Measurements from ENCODE around the gene ALB.

Gene ALB

DNA sequence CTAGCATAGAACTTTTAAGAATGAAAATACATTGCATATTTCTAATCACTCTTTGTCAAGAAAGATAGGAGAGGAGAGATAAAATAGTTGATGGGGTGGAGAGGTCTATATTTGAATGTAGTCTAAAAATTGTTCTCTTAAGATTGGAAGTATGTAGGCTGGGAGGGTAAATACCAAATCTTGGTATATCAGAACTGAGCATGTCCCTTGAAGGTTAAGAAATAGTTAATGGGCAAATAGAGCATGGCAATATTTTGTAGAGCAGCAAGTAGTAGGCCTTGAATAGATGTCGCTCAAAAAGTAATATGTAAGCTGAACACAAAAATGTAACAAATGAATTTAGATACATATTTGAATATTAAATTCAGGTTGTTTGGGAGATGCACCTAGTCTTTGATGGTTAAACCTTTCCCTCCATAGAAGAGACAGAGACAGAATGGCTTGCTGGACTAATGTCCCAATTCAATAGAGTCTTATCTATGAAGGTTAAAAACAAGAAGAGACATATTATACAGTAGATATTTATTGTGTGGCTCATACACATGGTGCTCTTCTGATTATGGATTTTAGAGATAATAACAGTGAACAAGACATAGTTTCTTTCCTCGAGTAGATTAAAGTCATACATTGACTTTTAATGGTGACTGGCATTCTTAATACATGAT lies 12.5 kb downstream of the ALB start:
- H3K36me3 Mint-ChIP-seq: no peaks in the 10 kb centered on the region
- H3K4me3 Mint-ChIP-seq: no peak overlapping the region
- peaks cover 8% of the 10 kb centered on the region for H3K27me3 Mint-ChIP-seq
- H3K27ac Mint-ChIP-seq: no peak overlapping the region
- no peaks in the 10 kb centered on the region for H3K9me3 Mint-ChIP-seq
- ATAC-seq: no peak
- no peaks in the 10 kb centered on the region for H3K4me1 Mint-ChIP-seq

GRCh38 chr4:73417342-73417741 lies 13.3 kb downstream of the ALB start:
- Mint-ChIP-seq H3K27me3 (peaks cover 8% of the 10 kb centered on the region), H3K4me3 (no peak overlapping the region), H3K9me3 (no peaks in the 10 kb centered on the region), H3K27ac (no peak overlapping the region), H3K36me3 (no peaks in the 10 kb centered on the region), H3K4me1 (no peaks in the 10 kb centered on the region)
- no peak for ATAC-seq

DNA sequence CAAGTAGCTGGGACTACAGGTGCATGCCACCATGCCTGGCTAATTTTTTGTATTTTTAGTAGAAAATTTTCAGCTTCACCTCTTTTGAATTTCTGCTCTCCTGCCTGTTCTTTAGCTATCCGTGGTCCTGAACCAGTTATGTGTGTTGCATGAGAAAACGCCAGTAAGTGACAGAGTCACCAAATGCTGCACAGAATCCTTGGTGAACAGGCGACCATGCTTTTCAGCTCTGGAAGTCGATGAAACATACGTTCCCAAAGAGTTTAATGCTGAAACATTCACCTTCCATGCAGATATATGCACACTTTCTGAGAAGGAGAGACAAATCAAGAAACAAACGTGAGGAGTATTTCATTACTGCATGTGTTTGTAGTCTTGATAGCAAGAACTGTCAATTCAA lies 13.9 kb downstream of the ALB start:
- H3K4me3 Mint-ChIP-seq: no peak overlapping the region
- no peaks in the 10 kb centered on the region for H3K4me1 Mint-ChIP-seq
- no peak for ATAC-seq
- no peaks in the 10 kb centered on the region for H3K9me3 Mint-ChIP-seq
- no peaks in the 10 kb centered on the region for H3K36me3 Mint-ChIP-seq
- no peak overlapping the region for H3K27ac Mint-ChIP-seq
- peaks cover 8% of the 10 kb centered on the region for H3K27me3 Mint-ChIP-seq

GRCh38 chr4:73418677-73419076 lies 14.6 kb downstream of the ALB start:
- peaks cover 8% of the 10 kb centered on the region for H3K27me3 Mint-ChIP-seq
- H3K4me1 Mint-ChIP-seq: no peaks in the 10 kb centered on the region
- no peak overlapping the region for H3K27ac Mint-ChIP-seq
- no peaks in the 10 kb centered on the region for H3K36me3 Mint-ChIP-seq
- no peaks in the 10 kb centered on the region for H3K9me3 Mint-ChIP-seq
- H3K4me3 Mint-ChIP-seq: no peak overlapping the region
- ATAC-seq: no peak

GRCh38 chr4:73419106-73420038 lies 15.3 kb downstream of the ALB start:
- H3K36me3 Mint-ChIP-seq: no peaks in the 10 kb centered on the region
- no peak for ATAC-seq
- peaks cover 8% of the 10 kb centered on the region for H3K27me3 Mint-ChIP-seq
- no peaks in the 10 kb centered on the region for H3K4me1 Mint-ChIP-seq
- H3K27ac Mint-ChIP-seq: no peak overlapping the region
- H3K4me3 Mint-ChIP-seq: no peak overlapping the region
- H3K9me3 Mint-ChIP-seq: no peaks in the 10 kb centered on the region

DNA sequence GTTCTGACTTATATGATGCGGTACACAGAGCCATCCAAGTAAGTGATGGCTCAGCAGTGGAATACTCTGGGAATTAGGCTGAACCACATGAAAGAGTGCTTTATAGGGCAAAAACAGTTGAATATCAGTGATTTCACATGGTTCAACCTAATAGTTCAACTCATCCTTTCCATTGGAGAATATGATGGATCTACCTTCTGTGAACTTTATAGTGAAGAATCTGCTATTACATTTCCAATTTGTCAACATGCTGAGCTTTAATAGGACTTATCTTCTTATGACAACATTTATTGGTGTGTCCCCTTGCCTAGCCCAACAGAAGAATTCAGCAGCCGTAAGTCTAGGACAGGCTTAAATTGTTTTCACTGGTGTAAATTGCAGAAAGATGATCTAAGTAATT lies 16.5 kb downstream of the ALB start:
- no peak for ATAC-seq
- H3K4me3 Mint-ChIP-seq: no peak overlapping the region
- H3K9me3 Mint-ChIP-seq: no peaks in the 10 kb centered on the region
- H3K27me3 Mint-ChIP-seq: peaks cover 8% of the 10 kb centered on the region
- no peaks in the 10 kb centered on the region for H3K36me3 Mint-ChIP-seq
- H3K4me1 Mint-ChIP-seq: no peaks in the 10 kb centered on the region
- H3K27ac Mint-ChIP-seq: no peak overlapping the region

- Mint-ChIP-seq H3K9me3 (no peaks in the 10 kb centered on the region), H3K27me3 (peaks cover 8% of the 10 kb centered on the region), H3K27ac (no peak overlapping the region), H3K4me3 (no peak overlapping the region), H3K36me3 (no peaks in the 10 kb centered on the region), H3K4me1 (no peaks in the 10 kb centered on the region)
- ATAC-seq: no peak
These were observed 17.8 kb downstream of the ALB start for GRCh38 chr4:73421708-73422457.

DNA sequence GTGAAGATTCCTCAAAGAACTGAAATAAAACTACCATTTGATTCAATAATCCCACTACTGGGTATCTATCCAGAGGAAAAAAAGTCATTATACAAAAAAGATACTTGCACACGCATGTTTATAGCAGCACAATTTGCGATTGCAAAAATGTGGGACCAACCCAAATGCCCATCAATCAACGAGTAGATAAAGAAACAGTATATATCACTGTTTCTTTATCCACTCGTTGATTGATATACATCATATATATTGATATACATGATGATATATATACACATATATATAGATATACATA lies 18.3 kb downstream of the ALB start:
- no peaks in the 10 kb centered on the region for H3K4me1 Mint-ChIP-seq
- ATAC-seq: no peak
- no peak overlapping the region for H3K27ac Mint-ChIP-seq
- no peak overlapping the region for H3K4me3 Mint-ChIP-seq
- no peaks in the 10 kb centered on the region for H3K9me3 Mint-ChIP-seq
- H3K36me3 Mint-ChIP-seq: no peaks in the 10 kb centered on the region
- peaks cover 8% of the 10 kb centered on the region for H3K27me3 Mint-ChIP-seq

DNA sequence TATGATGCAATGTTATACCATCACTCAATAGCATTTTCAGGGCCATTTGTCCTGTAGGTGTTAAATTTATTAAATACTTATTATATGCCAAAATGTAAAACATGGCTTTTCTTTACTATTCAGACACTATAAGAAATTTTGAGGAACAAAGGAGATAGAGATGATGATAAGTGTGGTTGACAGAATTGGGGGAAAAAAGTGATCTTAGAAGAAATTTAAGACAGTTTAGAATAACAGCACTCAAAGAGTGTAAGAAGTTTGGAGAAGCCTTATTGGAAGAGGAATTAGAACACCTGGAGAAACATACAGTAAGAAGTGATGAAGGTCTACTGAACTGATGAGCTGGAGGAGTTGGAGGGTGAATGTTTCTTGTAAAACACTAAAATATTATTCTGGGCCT lies 19.1 kb downstream of the ALB start:
- H3K27ac Mint-ChIP-seq: no peak overlapping the region
- ATAC-seq: no peak
- no peak overlapping the region for H3K4me3 Mint-ChIP-seq
- H3K4me1 Mint-ChIP-seq: no peaks in the 10 kb centered on the region
- H3K27me3 Mint-ChIP-seq: peaks cover 8% of the 10 kb centered on the region
- no peaks in the 10 kb centered on the region for H3K36me3 Mint-ChIP-seq
- no peaks in the 10 kb centered on the region for H3K9me3 Mint-ChIP-seq

GRCh38 chr4:73426666-73427065 lies 22.6 kb downstream of the ALB start:
- Mint-ChIP-seq H3K27me3 (no peaks in the 10 kb centered on the region), H3K9me3 (no peaks in the 10 kb centered on the region), H3K36me3 (no peaks in the 10 kb centered on the region), H3K4me1 (no peaks in the 10 kb centered on the region), H3K4me3 (no peak overlapping the region), H3K27ac (no peak overlapping the region)
- ATAC-seq: no peak

- no peak overlapping the region for H3K27ac Mint-ChIP-seq
- H3K9me3 Mint-ChIP-seq: no peaks in the 10 kb centered on the region
- H3K27me3 Mint-ChIP-seq: no peaks in the 10 kb centered on the region
- H3K4me1 Mint-ChIP-seq: no peaks in the 10 kb centered on the region
- H3K4me3 Mint-ChIP-seq: no peak overlapping the region
- H3K36me3 Mint-ChIP-seq: no peaks in the 10 kb centered on the region
- no peak for ATAC-seq
These were observed 25.0 kb downstream of the ALB start for GRCh38 chr4:73429118-73429517.

DNA sequence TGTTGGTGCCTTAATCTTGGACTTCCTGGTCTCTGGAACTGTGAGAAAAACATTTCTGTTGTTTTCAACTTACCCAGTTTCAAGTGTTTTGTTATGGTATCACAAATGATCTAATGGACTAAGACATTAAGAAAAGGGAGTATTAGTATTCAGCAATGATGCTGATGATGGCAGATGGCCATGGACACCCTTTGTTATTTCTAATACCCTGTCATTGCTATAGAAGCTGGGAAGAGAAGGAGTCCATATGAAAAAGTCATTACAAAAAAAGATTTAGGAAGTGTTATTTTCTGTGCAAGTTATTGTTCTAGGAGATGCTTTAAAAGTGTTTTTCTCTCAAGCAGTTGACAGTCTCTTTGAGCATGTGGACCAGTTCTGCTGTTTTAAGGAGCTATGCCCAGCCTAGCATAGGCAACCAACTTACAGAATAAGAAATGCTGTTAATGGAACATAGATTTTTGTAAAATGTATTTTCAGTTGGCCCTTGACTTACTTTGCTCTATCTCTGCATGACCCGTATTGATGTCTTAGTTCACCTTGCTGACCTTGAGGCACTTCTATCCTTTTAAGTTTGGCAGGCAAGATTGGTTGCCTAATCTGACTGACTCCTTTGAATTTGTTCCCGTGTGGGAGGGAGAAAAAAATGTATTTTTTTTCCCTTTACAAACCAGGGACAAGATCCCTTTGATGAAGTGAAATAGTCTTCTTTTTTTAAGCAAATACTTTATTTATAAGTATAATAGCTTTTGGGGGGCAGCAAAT lies 25.9 kb downstream of the ALB start:
- no peaks in the 10 kb centered on the region for H3K4me1 Mint-ChIP-seq
- H3K27me3 Mint-ChIP-seq: no peaks in the 10 kb centered on the region
- no peak overlapping the region for H3K27ac Mint-ChIP-seq
- no peak overlapping the region for H3K4me3 Mint-ChIP-seq
- no peak for ATAC-seq
- H3K36me3 Mint-ChIP-seq: no peaks in the 10 kb centered on the region
- no peaks in the 10 kb centered on the region for H3K9me3 Mint-ChIP-seq

DNA sequence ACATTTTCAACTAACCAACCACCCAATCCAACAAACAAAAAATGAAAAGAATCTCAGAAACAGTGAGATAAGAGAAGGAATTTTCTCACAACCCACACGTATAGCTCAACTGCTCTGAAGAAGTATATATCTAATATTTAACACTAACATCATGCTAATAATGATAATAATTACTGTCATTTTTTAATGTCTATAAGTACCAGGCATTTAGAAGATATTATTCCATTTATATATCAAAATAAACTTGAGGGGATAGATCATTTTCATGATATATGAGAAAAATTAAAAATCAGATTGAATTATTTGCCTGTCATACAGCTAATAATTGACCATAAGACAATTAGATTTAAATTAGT lies 27.7 kb downstream of the ALB start:
- Mint-ChIP-seq H3K4me3 (no peak overlapping the region), H3K4me1 (no peaks in the 10 kb centered on the region), H3K27me3 (no peaks in the 10 kb centered on the region), H3K27ac (no peak overlapping the region), H3K36me3 (no peaks in the 10 kb centered on the region), H3K9me3 (no peaks in the 10 kb centered on the region)
- no peak for ATAC-seq

GRCh38 chr4:73432169-73433000 lies 28.3 kb downstream of the ALB start:
- no peak for ATAC-seq
- no peaks in the 10 kb centered on the region for H3K4me1 Mint-ChIP-seq
- H3K4me3 Mint-ChIP-seq: no peak overlapping the region
- no peaks in the 10 kb centered on the region for H3K36me3 Mint-ChIP-seq
- no peaks in the 10 kb centered on the region for H3K27me3 Mint-ChIP-seq
- no peak overlapping the region for H3K27ac Mint-ChIP-seq
- no peaks in the 10 kb centered on the region for H3K9me3 Mint-ChIP-seq
